GM19463 (cell line): ENCODE measurements around the gene ENDOV.
A peak's percentile ranks its signal among the peaks of the same experiment; 100 is the strongest.

Experiments
- ATAC-seq: cut with Tn5 transposase; IDR thresholded peaks from one replicate; pipeline ENCODE4 v1.9.1; 2021; ENCODE audit warnings: mild to moderate bottlenecking, moderate library complexity; ENCODE audit not compliant: unreplicated experiment

Gene ENDOV

GRCh38 chr17:80447790-80448189, 32.8 kb downstream of the ENDOV start:
- no peak for ATAC-seq

- ATAC-seq, result no peak
Observed at GRCh38 chr17:80449194-80449929, 34.4 kb downstream of the ENDOV start.

- ATAC-seq, result no peak
Observed at GRCh38 chr17:80449930-80450576, 35.1 kb downstream of the ENDOV start.

- no peak for ATAC-seq
Observed at GRCh38 chr17:80451104-80451775, 36.3 kb downstream of the ENDOV start.

- no peak for ATAC-seq
Observed at GRCh38 chr17:80452173-80452915, 37.4 kb downstream of the ENDOV start.

GRCh38 chr17:80453126-80453997, 38.4 kb downstream of the ENDOV start:
- ATAC-seq, result no peak

- ATAC-seq, result peak; percentile 13
Observed at GRCh38 chr17:80453998-80454556, 39.1 kb downstream of the ENDOV start.

- peak; percentile 90 for ATAC-seq
Observed at GRCh38 chr17:80454557-80455335, 39.8 kb downstream of the ENDOV start.

- ATAC-seq, result peak; percentile 28
Observed at GRCh38 chr17:80455336-80455710, 40.4 kb downstream of the ENDOV start.

- no peak for ATAC-seq
Observed at GRCh38 chr17:80455784-80456183, 40.8 kb downstream of the ENDOV start.

GRCh38 chr17:80456465-80457235, 41.7 kb downstream of the ENDOV start:
- no peak for ATAC-seq

GRCh38 chr17:80457236-80457856, 42.4 kb downstream of the ENDOV start:
- ATAC-seq, result no peak

GRCh38 chr17:80458016-80458415, 43.0 kb downstream of the ENDOV start:
- ATAC-seq, result no peak

- ATAC-seq, result no peak
Observed at GRCh38 chr17:80459234-80459633, 44.3 kb downstream of the ENDOV start.

GRCh38 chr17:80460429-80460834, 45.5 kb downstream of the ENDOV start:
- ATAC-seq, result no peak

- no peak for ATAC-seq
Observed at GRCh38 chr17:80461528-80462160, 46.7 kb downstream of the ENDOV start.

- no peak for ATAC-seq
Observed at GRCh38 chr17:80463784-80464400, 48.9 kb downstream of the ENDOV start.
